ENCODE results near the gene LSM4. TPM values are rescaled to one million over a fixed set of nuclear protein-coding genes. Genes with fewer than 3 reads are reported as not detected.

The LSM4 gene
- total RNA-seq, 1 donor from 2014 or later, result 150 TPM

DNA sequence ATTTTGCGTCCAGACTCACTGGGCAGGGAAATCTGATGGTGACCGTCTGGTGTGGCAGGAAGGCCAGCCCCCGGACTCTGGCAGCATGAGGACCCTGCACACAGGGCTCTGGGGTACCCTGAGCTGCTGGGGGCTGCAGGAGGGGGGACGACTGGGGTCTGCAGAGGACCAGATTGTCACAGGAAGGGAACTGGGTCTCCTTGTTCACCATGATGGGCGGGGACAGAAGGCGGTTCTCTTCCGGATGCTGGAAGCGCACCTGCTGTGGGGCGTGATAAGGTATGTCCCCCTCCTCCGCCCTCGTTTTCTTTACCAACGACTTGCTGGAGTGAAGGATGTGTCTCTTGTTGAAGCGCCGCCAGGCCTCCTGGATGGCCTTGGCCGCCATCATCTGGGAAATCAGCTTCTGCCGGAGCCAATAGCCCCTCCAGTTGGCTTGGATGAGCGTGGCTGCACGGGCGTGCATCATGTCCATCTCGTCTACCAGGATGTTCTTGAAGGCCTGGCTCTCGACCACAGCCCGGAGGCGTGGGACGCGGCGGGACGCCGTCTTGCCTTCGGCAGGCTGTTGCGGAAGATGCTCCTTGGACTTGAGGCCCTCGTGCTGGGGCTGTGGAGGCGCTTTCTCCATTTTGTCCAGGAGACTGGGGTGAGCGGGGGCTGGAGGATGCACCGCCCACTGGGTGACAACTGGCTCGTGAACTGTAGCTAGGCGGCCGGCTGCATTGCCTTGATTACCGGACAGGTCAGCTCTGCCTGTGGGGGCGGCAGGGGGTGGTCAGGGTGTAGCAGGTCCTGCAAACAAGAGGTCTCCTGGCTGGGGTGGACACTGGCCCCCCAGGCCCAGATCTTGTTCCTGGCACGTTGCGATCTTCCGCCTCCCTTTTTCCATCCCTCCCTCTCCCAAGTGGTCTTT, 55.8 kb downstream of the LSM4 start:
- TF ChIP-seq, protein P1, sequence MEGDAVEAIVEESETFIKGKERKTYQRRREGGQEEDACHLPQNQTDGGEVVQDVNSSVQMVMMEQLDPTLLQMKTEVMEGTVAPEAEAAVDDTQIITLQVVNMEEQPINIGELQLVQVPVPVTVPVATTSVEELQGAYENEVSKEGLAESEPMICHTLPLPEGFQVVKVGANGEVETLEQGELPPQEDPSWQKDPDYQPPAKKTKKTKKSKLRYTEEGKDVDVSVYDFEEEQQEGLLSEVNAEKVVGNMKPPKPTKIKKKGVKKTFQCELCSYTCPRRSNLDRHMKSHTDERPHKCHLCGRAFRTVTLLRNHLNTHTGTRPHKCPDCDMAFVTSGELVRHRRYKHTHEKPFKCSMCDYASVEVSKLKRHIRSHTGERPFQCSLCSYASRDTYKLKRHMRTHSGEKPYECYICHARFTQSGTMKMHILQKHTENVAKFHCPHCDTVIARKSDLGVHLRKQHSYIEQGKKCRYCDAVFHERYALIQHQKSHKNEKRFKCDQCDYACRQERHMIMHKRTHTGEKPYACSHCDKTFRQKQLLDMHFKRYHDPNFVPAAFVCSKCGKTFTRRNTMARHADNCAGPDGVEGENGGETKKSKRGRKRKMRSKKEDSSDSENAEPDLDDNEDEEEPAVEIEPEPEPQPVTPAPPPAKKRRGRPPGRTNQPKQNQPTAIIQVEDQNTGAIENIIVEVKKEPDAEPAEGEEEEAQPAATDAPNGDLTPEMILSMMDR (IDR thresholded peaks at IDR 0.05; ENCODE audit: unreplicated experiment), result no peak
- Mint-ChIP-seq H3K4me3 (ENCODE audit: low read depth) (no peak overlapping the region), H3K27ac (no peak overlapping the region), H3K4me1 (ENCODE audit: low read depth) (no peaks in the 10 kb centered on the region), H3K27me3 (no peaks in the 10 kb centered on the region), H3K36me3 (ENCODE audit: insufficient read depth) (peaks cover 14% of the 10 kb centered on the region), H3K9me3 (ENCODE audit: low read depth) (no peaks in the 10 kb centered on the region)
- no peak for DNase-seq (ENCODE audit: low spot score, unreplicated experiment)

DNA sequence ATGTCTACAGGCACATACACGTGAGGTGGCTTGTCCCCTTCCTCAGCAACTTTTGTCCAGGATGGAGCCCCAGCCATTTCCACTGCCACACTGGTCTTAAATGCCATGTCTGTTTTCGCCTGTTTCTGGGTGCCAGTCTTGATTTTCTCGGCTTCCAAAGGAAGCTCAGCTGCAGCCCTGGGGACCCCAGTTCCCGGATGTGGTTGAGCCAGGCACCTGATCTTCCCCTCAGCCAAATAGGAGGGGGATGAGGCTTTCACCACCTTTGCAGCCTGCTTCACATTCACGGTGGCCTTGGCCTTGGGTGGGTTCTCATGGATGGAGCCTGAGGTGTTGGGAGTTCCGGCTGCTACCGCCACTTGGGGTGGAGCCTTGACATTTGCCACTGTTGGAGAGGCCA, 57.3 kb downstream of the LSM4 start:
- H3K27me3 Mint-ChIP-seq, result no peaks in the 10 kb centered on the region
- H3K4me3 Mint-ChIP-seq (ENCODE audit: low read depth), result no peak overlapping the region
- TF ChIP-seq, protein P1 (IDR thresholded peaks at IDR 0.05; ENCODE audit: unreplicated experiment), result no peak

DNA sequence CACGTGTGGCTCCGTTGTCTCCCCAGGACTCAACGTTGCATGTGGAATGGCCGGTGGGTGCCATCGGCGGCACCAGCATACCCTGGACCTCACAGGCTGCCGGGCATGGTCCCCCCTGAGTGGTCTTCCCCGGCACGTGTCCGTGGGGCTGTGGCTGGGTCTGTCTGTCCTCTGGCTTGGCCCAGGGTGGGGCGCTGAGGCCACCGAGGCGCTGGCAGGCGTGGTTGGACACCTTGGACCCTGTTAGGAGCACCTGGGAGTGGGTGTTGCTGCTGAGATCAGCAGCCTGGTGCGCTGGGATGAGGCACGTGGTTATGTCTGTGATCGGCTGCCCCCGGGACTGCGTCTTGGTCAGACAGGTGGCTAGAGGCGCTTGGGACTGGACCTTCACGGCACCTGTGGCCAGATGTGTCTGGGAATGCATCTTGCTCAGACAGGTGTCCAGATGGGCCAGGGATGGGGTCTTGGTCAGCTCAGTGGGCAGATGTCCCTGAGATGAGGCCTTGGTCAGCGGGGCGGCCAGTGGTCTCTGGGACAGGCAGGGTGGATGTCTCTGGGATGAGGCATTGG, 57.8 kb downstream of the LSM4 start:
- Mint-ChIP-seq H3K4me3 (ENCODE audit: low read depth) (no peak overlapping the region), H3K36me3 (ENCODE audit: insufficient read depth) (peaks cover 14% of the 10 kb centered on the region), H3K4me1 (ENCODE audit: low read depth) (no peaks in the 10 kb centered on the region), H3K27ac (no peak overlapping the region), H3K9me3 (ENCODE audit: low read depth) (no peaks in the 10 kb centered on the region), H3K27me3 (no peaks in the 10 kb centered on the region)
- DNase-seq (ENCODE audit: low spot score, unreplicated experiment), result no peak
- TF ChIP-seq, protein P1 (IDR thresholded peaks at IDR 0.05; ENCODE audit: unreplicated experiment), result no peak

More for the DNA sequence above, 57.3 kb downstream of the LSM4 start:
- DNase-seq (ENCODE audit: low spot score, unreplicated experiment), result no peak
- no peaks in the 10 kb centered on the region for H3K4me1 Mint-ChIP-seq (ENCODE audit: low read depth)
- H3K36me3 Mint-ChIP-seq (ENCODE audit: insufficient read depth), result peaks cover 14% of the 10 kb centered on the region
- H3K9me3 Mint-ChIP-seq (ENCODE audit: low read depth), result no peaks in the 10 kb centered on the region
- H3K27ac Mint-ChIP-seq, result no peak overlapping the region

DNA sequence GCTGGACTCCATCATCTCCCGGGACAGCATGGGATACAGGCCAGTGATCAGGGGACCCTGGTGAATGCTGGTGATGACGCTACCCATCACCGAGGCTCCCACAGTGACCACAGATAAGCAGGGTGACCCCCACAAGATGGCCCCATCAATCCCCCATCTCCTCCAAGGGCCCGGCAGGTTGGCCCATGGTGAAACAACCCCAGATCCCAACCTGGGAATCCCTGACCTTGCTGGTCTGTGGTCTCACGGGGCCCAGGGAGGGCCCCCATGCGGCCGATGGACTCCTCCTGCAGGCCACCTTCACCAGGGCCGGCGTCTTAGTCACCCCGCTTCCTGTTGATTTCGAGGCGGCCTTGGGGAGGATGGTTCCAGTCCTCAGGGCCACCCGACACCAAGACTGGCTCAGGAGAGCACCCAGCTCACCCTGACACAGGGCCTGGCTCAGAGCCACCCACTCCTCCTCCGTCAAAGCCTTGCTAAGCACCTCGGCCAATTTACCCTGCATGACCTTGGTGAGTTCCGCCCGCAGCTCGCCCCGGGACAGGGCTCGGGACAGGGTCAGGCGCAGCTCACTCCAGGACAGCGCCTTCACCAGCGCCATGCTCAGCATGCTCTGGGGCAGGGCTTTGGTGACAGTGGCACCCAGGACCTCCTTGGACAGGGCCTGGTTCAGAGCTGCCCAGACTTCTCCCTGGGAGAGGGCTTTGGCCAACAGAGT, 58.6 kb downstream of the LSM4 start:
- Mint-ChIP-seq H3K4me3 (ENCODE audit: low read depth) (no peak overlapping the region), H3K27me3 (no peaks in the 10 kb centered on the region), H3K9me3 (ENCODE audit: low read depth) (no peaks in the 10 kb centered on the region), H3K4me1 (ENCODE audit: low read depth) (no peaks in the 10 kb centered on the region), H3K36me3 (ENCODE audit: insufficient read depth) (peaks cover 14% of the 10 kb centered on the region), H3K27ac (no peak overlapping the region)
- no peak for DNase-seq (ENCODE audit: low spot score, unreplicated experiment)
- TF ChIP-seq, protein P1 (IDR thresholded peaks at IDR 0.05; ENCODE audit: unreplicated experiment), result no peak

Data from progenitor cell of endocrine pancreas (in vitro differentiated cells).